K562 (cell line): ENCODE data around the gene IRF3. TPM values are rescaled to one million over a fixed set of nuclear protein-coding genes. Genes with fewer than 3 reads are reported as not detected.

ENCODE experiments used
- ATAC-seq: fragments of 200-7000 bp; cut with Tn5 transposase; 3 replicates; pipeline ENCODE4 v1.9.1; 2020; ENCODE audit warnings: moderate library complexity
- BruUV-seq: library from RNA; stranded (reverse); fragments of 400-500 nt; replicated peaks from 2 replicates; lab custom pipeline; 2021; lab: Mats Ljungman, UMichigan
- CTCF ChIA-PET: fragments of 300-600 bp; formaldehyde crosslinking; extraction: SDS; loops from one replicate; lab custom pipeline; 2021; ENCODE audit warnings: low intra/inter-chr PET ratio; lab: Yijun Ruan, JAX
- POLR2A ChIA-PET: fragments of 300-600, 350-650 bp; sonication (Branson Sonifier 250); formaldehyde crosslinking; extraction: SDS; loops from one replicate; lab custom pipeline; 2021; ENCODE audit warnings: antibody characterized with exemption, inconsistent platforms; lab: Yijun Ruan, JAX
- DNase-seq, 4 experiments: peaks; one replicate each; pipeline versions ENCODE4 v3.0.0 to v3.0.0-alpha.2; 2011 to 2018; ENCODE audit warnings: low spot score in 3 of 4, mixed read lengths in 3 of 4; ENCODE audit errors: extremely low read depth in 1 of 4
- FAIRE-seq: peaks from 2 replicates; lab custom pipeline; 2011; peaks lifted over from hg19 to GRCh38; lab: Jason Lieb, UNC
- H2AFZ ChIP-seq: 2 replicates; pipeline ENCODE4 v1.6.0; 2011; ENCODE audit warnings: low read depth, low read length, control low read depth, inconsistent platforms
- H3K27ac ChIP-seq: fragments of 200-600 bp; 3 replicates; pipeline ENCODE4 v1.8.0; 2011; ENCODE audit warnings: low read depth, mild to moderate bottlenecking, control low read depth, inconsistent platforms, low read length, moderate library complexity, mixed read lengths; ENCODE audit errors: extremely low read depth
- H3K27me3 ChIP-seq, 2 experiments: fragments of 300-600 bp in 1 of 2; 2 replicates in 1 of 2; 3 replicates in 1 of 2; pipeline versions ENCODE4 v1.6.0 to v1.8.0; 2011; ENCODE audit warnings: inconsistent platforms in 2 of 2, low read length in 2 of 2, mild to moderate bottlenecking in 1 of 2, mixed read lengths in 1 of 2, moderate library complexity in 1 of 2; ENCODE audit not compliant: control insufficient read depth in 2 of 2, insufficient read depth in 2 of 2
- H3K36me3 ChIP-seq: fragments of 300-600 bp; 3 replicates; pipeline ENCODE4 v1.8.0; 2011; ENCODE audit warnings: mild to moderate bottlenecking, low read length, inconsistent platforms; ENCODE audit not compliant: control insufficient read depth, insufficient read depth
- H3K4me1 ChIP-seq, 2 experiments: fragments of 200-600 bp in 1 of 2; replicated peaks in 1 of 2; 2 replicates in 1 of 2; 3 replicates in 1 of 2; pipeline versions ENCODE4 v1.5.1 to v1.8.0; 2011; ENCODE audit warnings: inconsistent platforms in 2 of 2, low read length in 2 of 2, mild to moderate bottlenecking in 1 of 2, mixed read lengths in 1 of 2, moderate library complexity in 1 of 2; ENCODE audit not compliant: control insufficient read depth in 2 of 2, insufficient read depth in 2 of 2
- H3K4me2 ChIP-seq: 2 replicates; pipeline ENCODE4 v1.6.1; 2011; ENCODE audit warnings: low read length, control low read depth, inconsistent platforms, mixed read lengths; ENCODE audit not compliant: insufficient read depth
- H3K4me3 ChIP-seq: fragments of 200-600 bp; sonication (generic), shearing (Covaris generic); 2 replicates; pipeline ENCODE4 v1.5.1; 2016; ENCODE audit warnings: control low read depth, inconsistent platforms
- H3K79me2 ChIP-seq: fragments of 200-600 bp; 3 replicates; pipeline ENCODE4 v1.8.0; 2011; ENCODE audit warnings: low read length, inconsistent platforms; ENCODE audit not compliant: control insufficient read depth, insufficient read depth
- H3K9ac ChIP-seq, 2 experiments: 2 replicates each; pipeline versions ENCODE4 v1.6.0 to v1.6.1; 2011; ENCODE audit warnings: low read depth in 2 of 2, low read length in 2 of 2, control low read depth in 1 of 2, inconsistent platforms in 1 of 2, mild to moderate bottlenecking in 1 of 2, mixed read lengths in 1 of 2; ENCODE audit not compliant: insufficient read depth in 1 of 2
- H3K9me1 ChIP-seq: one replicate; pipeline ENCODE4 v1.6.0; 2011; ENCODE audit warnings: inconsistent platforms, mild to moderate bottlenecking, low read length, moderate library complexity; ENCODE audit not compliant: control insufficient read depth, insufficient read depth
- H3K9me3 ChIP-seq: replicated peaks from 2 replicates; pipeline ENCODE4 v1.5.1; 2011; ENCODE audit warnings: low read depth, low read length, inconsistent platforms; ENCODE audit not compliant: control insufficient read depth, insufficient read depth
- H4K20me1 ChIP-seq: replicated peaks from 2 replicates; pipeline ENCODE4 v1.6.1; 2011; ENCODE audit warnings: low read length, inconsistent platforms, mixed read lengths; ENCODE audit not compliant: control insufficient read depth, insufficient read depth
- LCOR ChIP-seq: sonication (generic); formaldehyde crosslinking; IDR thresholded peaks from 2 replicates; pipeline ENCODE4 v1.8.0; 2022; ENCODE audit warnings: mild to moderate bottlenecking, missing genetic modification reagents
- MAZ ChIP-seq, 2 experiments: fragments of 450-650 bp in 1 of 2; sonication (generic) in 1 of 2; formaldehyde crosslinking; IDR thresholded peaks in 1 of 2; conservative IDR thresholded peaks in 1 of 2; 2 replicates each; pipeline versions ENCODE4 v1.4.0 to v1.5.0; 2020; ENCODE audit warnings: mild to moderate bottlenecking in 1 of 2, missing genetic modification reagents in 1 of 2
- POLR2A ChIP-seq: fragments of 450-650 bp; conservative IDR thresholded peaks from 2 replicates; pipeline ENCODE4 v1.6.1; 2016
- POLR2G ChIP-seq: fragments of 200-400 bp; formaldehyde crosslinking; IDR thresholded peaks from 2 replicates; pipeline ENCODE4 v1.6.1; 2017; ENCODE audit warnings: low read depth, mild to moderate bottlenecking, antibody characterized with exemption, low read length, moderate library complexity
- POLR2H ChIP-seq: IDR thresholded peaks from 2 replicates; pipeline ENCODE4 v1.6.1; 2016; ENCODE audit warnings: missing genetic modification characterization, low read depth, mild to moderate bottlenecking, control low read depth, missing compliant biosample characterization, moderate library complexity
- RBFOX2 ChIP-seq: fragments of 200-400 bp; formaldehyde crosslinking; IDR thresholded peaks from 2 replicates; pipeline ENCODE4 v1.6.1; 2017; ENCODE audit warnings: low read depth, mild to moderate bottlenecking, low read length, moderate library complexity
- RBM14 ChIP-seq: fragments of 200-400 bp; formaldehyde crosslinking; IDR thresholded peaks from 2 replicates; pipeline ENCODE4 v1.6.1; 2018; ENCODE audit warnings: low read depth, mild to moderate bottlenecking, low read length, moderate library complexity, borderline replicate concordance; ENCODE audit not compliant: insufficient read depth
- WGBS: fragments of 100-300 bp; shearing (Covaris generic); methylation state at CpG from one replicate; pipeline ENCODE4 v1.1.6; 2016; ENCODE audit warnings: low coverage, mixed read lengths; ENCODE audit not compliant: insufficient coverage; ENCODE audit errors: missing lambda C conversion rate; 5-methylcytosine and 5-hydroxymethylcytosine counted together
- in situ Hi-C: fragments of 300-500 bp; cut with MboI; formaldehyde crosslinking; loops from 4 replicates; pipeline ENCODE4 v1.15.0; 2018; ENCODE audit warnings: inconsistent platforms, mixed read lengths
- intact Hi-C: fragments of 100-400 bp; cut with micrococcal nuclease; formaldehyde crosslinking; loops from 2 replicates; pipeline ENCODE4 v1.14.2; 2022
- polyA plus RNA-seq, 8 experiments: library from polyadenylated mRNA; depleted of rRNA in 4 of 8; stranded (reverse) in 5 of 8; unstranded in 3 of 8; fragments of >200 nt; fragmentation: Nextera tagmentation in 2 of 8; fragmentation: Illumina TruSeq in 1 of 8; extraction: Ambion mirVana in 2 of 8; extraction: Trizol in 1 of 8; gene quantifications; 2 replicates each; pipeline versions ENCODE4 v1.2.1 to v1.2.3, GENCODE V29; 2011 to 2014; ENCODE audit warnings: inconsistent platforms in 1 of 8, missing spikeins in 1 of 8
- total RNA-seq, 7 experiments: library from RNA; depleted of rRNA in 6 of 7; stranded (reverse); fragments of >200 nt in 6 of 7; fragmentation: Illumina TruSeq in 2 of 7; extraction: Trizol in 2 of 7; gene quantifications; 2 replicates each; pipeline versions ENCODE4 v1.2.1 to v1.2.3, GENCODE V29; 2011 to 2021; ENCODE audit warnings: low replicate concordance in 1 of 7
- TF ChIP-seq, protein P1 (sequence below): fragments of 450-650 bp; IDR thresholded peaks from 2 replicates; pipeline ENCODE4 v1.6.1; 2016

Gene IRF3
- total and polyA plus RNA-seq, 9 of the 15 experiments (the other 6 are each of a cell fraction or from before 2014, with no cell fraction given), result 7.5 to 145 (median 65.4) TPM

DNA sequence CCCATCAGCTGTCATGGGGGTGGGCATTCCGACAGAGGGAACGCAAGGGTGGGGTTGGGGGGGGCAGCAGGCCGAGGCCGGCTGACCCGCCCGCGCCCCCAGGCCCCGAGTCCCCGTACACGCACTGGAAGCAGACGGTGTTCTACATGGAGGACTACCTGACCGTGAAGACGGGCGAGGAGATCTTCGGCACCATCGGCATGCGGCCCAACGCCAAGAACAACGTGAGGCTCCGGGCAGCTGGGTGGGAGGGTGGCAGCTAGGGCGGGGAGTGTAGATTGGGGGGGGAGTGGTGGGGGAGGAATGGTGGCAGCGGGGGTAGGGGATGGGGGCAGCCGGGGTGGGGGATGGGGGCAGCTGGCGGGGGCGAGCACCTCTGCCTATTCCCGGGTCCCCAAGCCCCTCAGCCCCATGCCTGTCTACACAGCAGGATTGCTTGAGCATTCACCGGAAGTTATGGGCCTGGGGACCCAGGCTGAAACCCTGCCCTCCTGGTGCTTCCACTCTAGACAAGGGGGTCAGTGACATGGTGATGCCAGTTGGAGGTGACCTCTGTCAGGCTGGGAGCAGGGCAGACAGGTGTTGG is 20.9 kb upstream of the IRF3 start (continued):
- TF ChIP-seq MAZ (CRISPR knock-in tag; conservative IDR thresholded peaks at IDR 0.05 in 1 of 2, IDR thresholded peaks at IDR 0.05 in 1 of 2) (no peak), POLR2H (tag) (no peak), RBM14 (no peak)
- TF ChIP-seq, protein P1, sequence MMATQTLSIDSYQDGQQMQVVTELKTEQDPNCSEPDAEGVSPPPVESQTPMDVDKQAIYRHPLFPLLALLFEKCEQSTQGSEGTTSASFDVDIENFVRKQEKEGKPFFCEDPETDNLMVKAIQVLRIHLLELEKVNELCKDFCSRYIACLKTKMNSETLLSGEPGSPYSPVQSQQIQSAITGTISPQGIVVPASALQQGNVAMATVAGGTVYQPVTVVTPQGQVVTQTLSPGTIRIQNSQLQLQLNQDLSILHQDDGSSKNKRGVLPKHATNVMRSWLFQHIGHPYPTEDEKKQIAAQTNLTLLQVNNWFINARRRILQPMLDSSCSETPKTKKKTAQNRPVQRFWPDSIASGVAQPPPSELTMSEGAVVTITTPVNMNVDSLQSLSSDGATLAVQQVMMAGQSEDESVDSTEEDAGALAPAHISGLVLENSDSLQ, result no peak

DNA sequence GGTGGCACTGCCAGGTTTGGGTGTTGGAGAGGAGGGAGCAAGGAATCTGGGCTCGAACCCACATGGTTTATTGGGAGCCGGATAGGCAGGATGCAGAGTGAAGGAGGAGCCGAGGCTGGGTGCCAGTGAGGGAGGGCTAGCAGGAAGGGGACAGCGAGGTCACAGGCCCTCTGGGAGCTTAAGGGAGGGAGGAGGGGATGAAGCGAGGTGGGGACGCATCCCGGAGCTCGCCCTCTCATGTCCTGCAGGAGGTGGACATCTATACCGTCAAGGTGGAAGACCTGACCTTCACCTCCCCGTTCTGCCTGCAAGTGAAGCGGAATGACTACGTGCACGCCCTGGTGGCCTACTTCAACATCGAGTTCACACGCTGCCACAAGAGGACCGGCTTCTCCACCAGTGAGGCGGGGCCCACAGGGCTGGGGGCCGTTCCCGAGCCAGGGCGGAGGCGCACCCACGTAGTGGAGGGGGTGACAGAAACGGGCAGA is 20.2 kb upstream of the IRF3 start:
- in situ Hi-C loops, result no loop called here
- peaks cover 3% of the 10 kb centered on the region for H3K9me1 ChIP-seq
- H2AFZ ChIP-seq, result no peak overlapping the region
- DNase-seq (no peak), FAIRE-seq (no peak), ATAC-seq (no peak)
- no peaks in the 10 kb centered on the region for H3K27me3 ChIP-seq
- peaks cover 2 to 69% of the 10 kb centered on the region in 2 experiments; a peak in 2 of 5 replicates for H3K4me1 ChIP-seq
- intact Hi-C loops, result loop anchor here (2.0 kb wide), 1 partner anchor 75 kb away; no protein-coding TSS in a partner anchor
- no TSS peak for BruUV-seq
- 98% methylated on average over 21 of the region's 23 CpGs for WGBS
- no peak overlapping the region for H3K4me2 ChIP-seq
- peaks cover 13% of the 10 kb centered on the region for H3K79me2 ChIP-seq
- no peak overlapping the region for H3K4me3 ChIP-seq
- no peak overlapping the region for H3K9ac ChIP-seq
- CTCF ChIA-PET, result no interaction called here
- TF ChIP-seq RBFOX2 (peak; percentile 52; the same call in 1 of the 2 replicates), LCOR (no peak), POLR2A (peak; percentile 53; the same call in 1 of the 2 replicates), POLR2G (peak; percentile 45; the same call in 1 of the 2 replicates)
- POLR2A ChIA-PET, result interaction anchor here (0.7 to 1.0 kb wide), 3 partner anchors 9 to 27 kb away, joined by 3 to 8 read pairs (median 3); partner anchors contain the start of gene PRMT1
- H3K36me3 ChIP-seq, result peaks cover 84% of the 10 kb centered on the region
- peaks cover 5% of the 10 kb centered on the region; the same call in 1 of the 2 replicates for H4K20me1 ChIP-seq
- no peaks in the 10 kb centered on the region for H3K9me3 ChIP-seq
- H3K27ac ChIP-seq, result no peak overlapping the region
